Measurements from ENCODE around the gene PAIP1.

GRCh38 chr5:43569236-43569746, 12.4 kb upstream of the PAIP1 start:
- TF ChIP-seq CTCF (IDR thresholded peaks at IDR 0.05; ENCODE audit: low read depth, low read length), result no peak
- no peak for TF ChIP-seq POLR2A (IDR thresholded peaks at IDR 0.05; ENCODE audit: extremely low read depth, insufficient read length)
- TF ChIP-seq MAX (IDR thresholded peaks at IDR 0.05; ENCODE audit: low read depth, low read length), result no peak
- no peak for TF ChIP-seq MYC (IDR thresholded peaks at IDR 0.05; ENCODE audit: low read depth, low read length)
